ENCODE results near the gene HMCES. TPM values are rescaled to one million over a fixed set of nuclear protein-coding genes. Genes with fewer than 3 reads are reported as not detected.

The HMCES gene
- total RNA-seq, 1 donor from 2014 or later: 37.7 TPM

DNA sequence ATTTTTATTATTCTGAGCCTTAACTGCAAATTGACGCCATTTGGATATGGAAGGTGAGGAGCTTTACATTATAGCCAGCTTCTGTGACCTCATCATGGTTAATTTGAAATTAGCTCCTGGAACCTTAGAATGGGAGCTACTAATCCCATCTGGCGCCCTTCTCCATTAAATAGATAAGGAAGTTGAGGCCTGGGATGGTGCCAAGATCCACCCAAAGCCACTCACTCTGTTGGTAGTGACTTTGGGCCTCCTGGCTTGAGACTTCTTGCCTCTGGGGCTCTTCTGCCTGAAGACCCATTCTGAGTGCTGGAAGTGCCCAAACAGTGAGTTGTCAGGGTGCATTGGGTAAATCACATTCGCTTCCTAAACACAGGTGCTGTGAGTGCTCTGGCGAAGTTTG, 12.0 kb upstream of the HMCES start:
- H3K4me3 Mint-ChIP-seq (ENCODE audit: unreplicated experiment): no peak overlapping the region
- peaks cover 3% of the 10 kb centered on the region for H3K9me3 Mint-ChIP-seq (ENCODE audit: unreplicated experiment)
- H3K4me1 Mint-ChIP-seq (ENCODE audit: low read depth, unreplicated experiment): no peaks in the 10 kb centered on the region
- no peaks in the 10 kb centered on the region for H3K27me3 Mint-ChIP-seq (ENCODE audit: unreplicated experiment)
- TF ChIP-seq, protein P1, sequence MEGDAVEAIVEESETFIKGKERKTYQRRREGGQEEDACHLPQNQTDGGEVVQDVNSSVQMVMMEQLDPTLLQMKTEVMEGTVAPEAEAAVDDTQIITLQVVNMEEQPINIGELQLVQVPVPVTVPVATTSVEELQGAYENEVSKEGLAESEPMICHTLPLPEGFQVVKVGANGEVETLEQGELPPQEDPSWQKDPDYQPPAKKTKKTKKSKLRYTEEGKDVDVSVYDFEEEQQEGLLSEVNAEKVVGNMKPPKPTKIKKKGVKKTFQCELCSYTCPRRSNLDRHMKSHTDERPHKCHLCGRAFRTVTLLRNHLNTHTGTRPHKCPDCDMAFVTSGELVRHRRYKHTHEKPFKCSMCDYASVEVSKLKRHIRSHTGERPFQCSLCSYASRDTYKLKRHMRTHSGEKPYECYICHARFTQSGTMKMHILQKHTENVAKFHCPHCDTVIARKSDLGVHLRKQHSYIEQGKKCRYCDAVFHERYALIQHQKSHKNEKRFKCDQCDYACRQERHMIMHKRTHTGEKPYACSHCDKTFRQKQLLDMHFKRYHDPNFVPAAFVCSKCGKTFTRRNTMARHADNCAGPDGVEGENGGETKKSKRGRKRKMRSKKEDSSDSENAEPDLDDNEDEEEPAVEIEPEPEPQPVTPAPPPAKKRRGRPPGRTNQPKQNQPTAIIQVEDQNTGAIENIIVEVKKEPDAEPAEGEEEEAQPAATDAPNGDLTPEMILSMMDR (IDR thresholded peaks at IDR 0.05; ENCODE audit: partially characterized antibody, unreplicated experiment): no peak
- H3K27ac Mint-ChIP-seq (ENCODE audit: unreplicated experiment): no peak overlapping the region
- DNase-seq: no peak
- peaks cover 9% of the 10 kb centered on the region for H3K36me3 Mint-ChIP-seq (ENCODE audit: unreplicated experiment)

DNA sequence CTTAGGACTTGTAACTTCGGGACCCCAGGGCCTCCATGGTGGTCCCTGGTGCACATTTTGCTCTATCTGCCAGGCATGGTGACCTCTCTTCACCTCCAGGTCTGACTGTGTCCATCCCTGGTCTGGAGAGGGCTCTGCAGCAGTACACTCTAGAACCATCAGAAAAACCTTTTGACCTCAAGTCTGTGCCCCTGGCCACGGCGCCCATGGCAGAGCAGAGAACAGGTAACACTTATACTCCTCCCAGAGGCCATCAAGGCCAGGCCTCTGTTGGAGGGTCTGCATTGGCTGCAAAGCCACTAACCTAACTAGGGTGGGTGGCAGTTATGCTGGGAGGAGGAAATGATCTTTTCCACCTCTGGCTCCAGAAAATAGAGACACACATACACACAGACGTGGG, 10.3 kb upstream of the HMCES start:
- H3K36me3 Mint-ChIP-seq (ENCODE audit: unreplicated experiment): peaks cover 9% of the 10 kb centered on the region
- H3K27ac Mint-ChIP-seq (ENCODE audit: unreplicated experiment): no peak overlapping the region
- H3K27me3 Mint-ChIP-seq (ENCODE audit: unreplicated experiment): no peaks in the 10 kb centered on the region
- no peaks in the 10 kb centered on the region for H3K9me3 Mint-ChIP-seq (ENCODE audit: unreplicated experiment)
- TF ChIP-seq, protein P1 (IDR thresholded peaks at IDR 0.05; ENCODE audit: partially characterized antibody, unreplicated experiment): no peak
- no peak overlapping the region for H3K4me3 Mint-ChIP-seq (ENCODE audit: unreplicated experiment)
- DNase-seq: no peak
- no peaks in the 10 kb centered on the region for H3K4me1 Mint-ChIP-seq (ENCODE audit: low read depth, unreplicated experiment)

DNA sequence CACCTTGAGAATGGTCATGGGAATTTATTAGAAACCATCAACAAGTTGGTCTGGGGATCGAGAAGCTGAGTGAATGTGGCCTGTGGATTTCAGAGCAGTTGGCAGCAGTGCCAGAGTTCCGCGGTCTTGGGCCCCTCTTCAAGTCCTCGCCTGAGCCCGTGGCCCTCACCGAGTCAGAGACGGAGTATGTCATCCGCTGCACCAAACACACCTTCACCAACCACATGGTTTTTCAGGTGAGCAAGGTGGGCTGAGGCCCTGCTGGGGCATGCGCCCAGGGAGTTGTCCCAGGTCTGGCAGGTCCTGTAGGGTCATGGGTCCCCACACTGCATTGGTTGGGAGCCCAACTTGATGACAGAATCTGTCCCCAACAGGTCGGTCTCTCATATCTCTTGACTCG, 7.0 kb upstream of the HMCES start:
- TF ChIP-seq, protein P1 (IDR thresholded peaks at IDR 0.05; ENCODE audit: partially characterized antibody, unreplicated experiment): no peak
- Mint-ChIP-seq H3K4me3 (ENCODE audit: unreplicated experiment) (no peak overlapping the region), H3K36me3 (ENCODE audit: unreplicated experiment) (peaks cover 9% of the 10 kb centered on the region), H3K27me3 (ENCODE audit: unreplicated experiment) (no peaks in the 10 kb centered on the region), H3K9me3 (ENCODE audit: unreplicated experiment) (no peaks in the 10 kb centered on the region), H3K27ac (ENCODE audit: unreplicated experiment) (no peak overlapping the region), H3K4me1 (ENCODE audit: low read depth, unreplicated experiment) (peaks cover 3% of the 10 kb centered on the region)
- no peak for DNase-seq

DNA sequence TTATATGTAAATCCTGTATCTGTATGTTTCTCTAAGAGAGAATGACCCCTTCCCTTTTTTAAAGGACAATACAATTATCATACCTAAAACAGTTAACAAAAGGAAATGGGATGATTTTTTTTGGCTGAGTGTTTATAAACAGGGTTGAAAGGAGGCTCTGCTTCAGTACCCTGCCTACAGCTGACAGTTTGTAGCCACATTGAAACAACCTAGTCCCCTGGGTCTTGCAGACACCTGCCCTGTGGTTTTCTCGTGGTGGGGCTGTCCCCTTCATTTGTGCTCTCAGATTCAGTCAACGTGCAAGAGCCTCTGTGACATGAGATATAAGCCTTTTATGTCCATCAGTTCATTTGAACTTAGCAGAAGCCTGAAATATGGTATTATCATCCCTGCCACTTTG, 2.3 kb upstream of the HMCES start:
- no peak overlapping the region for H3K4me3 Mint-ChIP-seq (ENCODE audit: unreplicated experiment)
- H3K27me3 Mint-ChIP-seq (ENCODE audit: unreplicated experiment): peaks cover 2% of the 10 kb centered on the region
- peaks cover 3% of the 10 kb centered on the region for H3K36me3 Mint-ChIP-seq (ENCODE audit: unreplicated experiment)
- H3K9me3 Mint-ChIP-seq (ENCODE audit: unreplicated experiment): peaks cover 10% of the 10 kb centered on the region
- DNase-seq: no peak
- peak overlapping the region; percentile 55 for H3K27ac Mint-ChIP-seq (ENCODE audit: unreplicated experiment)
- H3K4me1 Mint-ChIP-seq (ENCODE audit: low read depth, unreplicated experiment): peaks cover 21% of the 10 kb centered on the region
- TF ChIP-seq, protein P1 (IDR thresholded peaks at IDR 0.05; ENCODE audit: partially characterized antibody, unreplicated experiment): no peak

DNA sequence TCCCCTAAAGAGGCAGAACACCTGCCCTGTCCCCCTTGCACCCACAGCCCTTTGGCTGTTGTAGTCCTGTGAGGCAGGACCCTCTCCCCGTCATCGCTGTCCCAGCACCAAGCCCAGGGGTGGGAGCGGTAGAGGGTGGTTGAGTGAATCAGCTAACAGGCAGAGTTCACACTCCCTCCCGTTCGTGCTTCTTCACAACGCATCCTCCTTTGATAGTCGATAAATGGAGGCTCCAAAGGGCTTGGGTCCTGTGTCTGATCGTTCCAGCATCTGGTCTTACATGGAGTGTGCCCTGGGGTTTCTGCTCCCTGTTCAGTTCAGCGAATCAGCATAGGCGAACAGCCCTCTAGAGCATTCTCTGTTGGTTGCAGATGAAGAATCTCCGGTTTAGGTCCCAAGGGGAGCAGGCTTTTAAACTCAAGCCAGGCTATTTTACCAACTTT, 820 bp upstream of the HMCES start:
- peak overlapping the region; percentile 87 for H3K4me3 Mint-ChIP-seq (ENCODE audit: unreplicated experiment)
- H3K27ac Mint-ChIP-seq (ENCODE audit: unreplicated experiment): peak overlapping the region; percentile 98
- peaks cover 2% of the 10 kb centered on the region for H3K27me3 Mint-ChIP-seq (ENCODE audit: unreplicated experiment)
- TF ChIP-seq, protein P1 (IDR thresholded peaks at IDR 0.05; ENCODE audit: partially characterized antibody, unreplicated experiment): no peak
- peaks cover 21% of the 10 kb centered on the region for H3K4me1 Mint-ChIP-seq (ENCODE audit: low read depth, unreplicated experiment)
- H3K9me3 Mint-ChIP-seq (ENCODE audit: unreplicated experiment): peaks cover 10% of the 10 kb centered on the region
- no peaks in the 10 kb centered on the region for H3K36me3 Mint-ChIP-seq (ENCODE audit: unreplicated experiment)
- peak; percentile 34 for DNase-seq
